Left hindlimb (tissue), 1 donor: ENCODE results near the gene TMEM223.
A peak's percentile ranks its signal among the peaks of the same experiment; 100 is the strongest.
"Not testable (repeated sequence)": the region's sequence is repeated elsewhere in the genome, so short reads cannot be mapped to it uniquely, and the experiment has no call there.

ENCODE experiments used
- DNase-seq: peaks from one replicate; pipeline ENCODE4 v3.0.0-alpha.2; 2018

The TMEM223 gene

GRCh38 chr11:62799486-62799885 lies 7.7 kb upstream of the TMEM223 start:
- DNase-seq, result no peak

- DNase-seq, result no peak
Observed at GRCh38 chr11:62796281-62796680, 4.5 kb upstream of the TMEM223 start.

GRCh38 chr11:62794201-62794775 lies 2.5 kb upstream of the TMEM223 start:
- no peak for DNase-seq

- no peak for DNase-seq
Observed at GRCh38 chr11:62792202-62792575, 383 bp upstream of the TMEM223 start.

GRCh38 chr11:62789576-62789975 lies 2.2 kb downstream of the TMEM223 start:
- DNase-seq, result no peak

GRCh38 chr11:62788991-62789390 lies 2.8 kb downstream of the TMEM223 start:
- DNase-seq, result no peak

GRCh38 chr11:62787005-62787759 lies 4.6 kb downstream of the TMEM223 start, which contains the start of gene TMEM179B:
TMEM179B (plus strand) TSS chr11:62787402; CDS start chr11:62787432, 30 bp downstream.
- peak; percentile 98 for DNase-seq

- DNase-seq, result peak; percentile 90
Observed at GRCh38 chr11:62786318-62787004, 5.3 kb downstream of the TMEM223 start.

GRCh38 chr11:62782753-62783152 lies 9.1 kb downstream of the TMEM223 start:
- no peak for DNase-seq

GRCh38 chr11:62778441-62778840 lies 13.4 kb downstream of the TMEM223 start:
- no peak for DNase-seq

- DNase-seq, result no peak
Observed at GRCh38 chr11:62777389-62777788, 14.4 kb downstream of the TMEM223 start.

GRCh38 chr11:62775646-62776045 lies 16.2 kb downstream of the TMEM223 start:
- DNase-seq, result no peak

GRCh38 chr11:62774407-62774806 lies 17.4 kb downstream of the TMEM223 start:
- no peak for DNase-seq

- DNase-seq, result peak; percentile 98
Observed at GRCh38 chr11:62771144-62772021, 20.4 kb downstream of the TMEM223 start, which contains the start of gene TAF6L. TAF6L (plus strand) TSS chr11:62771396; CDS start chr11:62775784, 4,388 bp downstream.

- peak; percentile 49 for DNase-seq
Observed at GRCh38 chr11:62770778-62771143, 21.0 kb downstream of the TMEM223 start.

- not testable (repeated sequence) for DNase-seq
Observed at GRCh38 chr11:62760867-62761227, 31.0 kb downstream of the TMEM223 start.

GRCh38 chr11:62757846-62758788 lies 33.7 kb downstream of the TMEM223 start:
- no peak for DNase-seq

- no peak for DNase-seq
Observed at GRCh38 chr11:62755086-62755615, 36.7 kb downstream of the TMEM223 start.

GRCh38 chr11:62753736-62754603 lies 37.8 kb downstream of the TMEM223 start, which contains the start of gene ZBTB3:
ZBTB3 (minus strand) TSS chr11:62754160; CDS start chr11:62753664, 496 bp downstream.
- peak; percentile 98 for DNase-seq
